Ishikawa (cell line): Measurements from ENCODE around the gene HOXA5.

Source experiments
- CEBPB ChIP-seq: IDR thresholded peaks from 2 replicates; pipeline ENCODE4 v1.6.1; 2012
- CREB1 ChIP-seq: IDR thresholded peaks from 2 replicates; pipeline ENCODE4 v1.6.1; 2012; ENCODE audit warnings: low read depth
- EGR1 ChIP-seq: IDR thresholded peaks from 2 replicates; pipeline ENCODE4 v1.6.1; 2012
- EP300 ChIP-seq: IDR thresholded peaks from 2 replicates; pipeline ENCODE4 v1.6.1; 2012; ENCODE audit warnings: borderline replicate concordance
- FOXM1 ChIP-seq: IDR thresholded peaks from 2 replicates; pipeline ENCODE4 v1.6.1; 2012; ENCODE audit warnings: low read depth, borderline replicate concordance
- MAX ChIP-seq: IDR thresholded peaks from 2 replicates; pipeline ENCODE4 v1.6.1; 2012
- NFIC ChIP-seq: IDR thresholded peaks from 2 replicates; pipeline ENCODE4 v1.6.1; 2012
- RAD21 ChIP-seq: IDR thresholded peaks from 2 replicates; pipeline ENCODE4 v1.6.1; 2012; ENCODE audit warnings: low read depth
- TAF1 ChIP-seq: IDR thresholded peaks from 2 replicates; pipeline ENCODE4 v1.6.1; 2012; ENCODE audit warnings: low read depth, mild to moderate bottlenecking
- TCF12 ChIP-seq: IDR thresholded peaks from 2 replicates; pipeline ENCODE4 v1.6.1; 2012; ENCODE audit warnings: low read depth
- TEAD4 ChIP-seq: IDR thresholded peaks from 2 replicates; pipeline ENCODE4 v1.6.1; 2012
- USF1 ChIP-seq: IDR thresholded peaks from 2 replicates; pipeline ENCODE4 v1.6.1; 2012
- YY1 ChIP-seq: IDR thresholded peaks from 2 replicates; pipeline ENCODE4 v1.6.1; 2012; ENCODE audit warnings: low read depth
- ZBTB7A ChIP-seq: IDR thresholded peaks from 2 replicates; pipeline ENCODE4 v1.6.1; 2012; ENCODE audit warnings: low read depth
- TF ChIP-seq, protein P1 (sequence below): IDR thresholded peaks from 2 replicates; pipeline ENCODE4 v1.6.1; 2012; ENCODE audit warnings: low read depth, mild to moderate bottlenecking

HOXA5 gene

DNA sequence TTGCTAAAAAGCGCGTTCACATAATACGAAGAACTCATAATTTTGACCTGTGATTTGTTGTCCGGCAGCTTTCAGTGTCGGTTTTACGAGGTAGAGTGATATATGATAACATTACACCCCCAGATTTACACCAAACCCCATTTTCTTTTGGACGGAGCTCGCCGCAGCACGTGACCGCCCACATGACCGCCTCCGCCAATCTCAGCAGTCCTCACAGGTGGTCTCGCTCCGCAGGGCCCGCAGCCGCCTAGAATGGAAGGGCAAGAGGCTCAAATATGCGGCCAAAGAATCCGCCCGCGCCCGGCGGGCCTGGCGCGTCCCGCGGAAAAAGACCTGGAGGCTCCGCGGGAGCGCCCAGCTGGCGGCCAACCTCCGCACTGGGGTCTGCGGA lies 13.0 kb upstream of the HOXA5 start, which contains the start of gene HOXA7:
Gene HOXA7, minus strand, starts transcription at position 168 of the 391 bp plus-strand sequence. Its CDS starts 130 bp downstream, at position 38.
- TF ChIP-seq USF1 (peak; percentile 100), ZBTB7A (0 out of 2 replicates have a peak, but pooled peaks have one; percentile 55), TEAD4 (peak; percentile 31; the same call in 1 of the 2 replicates), CREB1 (no peak), CEBPB (no peak), YY1 (peak; percentile 81), EGR1 (no peak), EP300 (no peak), RAD21 (no peak), TCF12 (no peak; the same call in 1 of the 2 replicates), MAX (no peak; the same call in none of the 2 replicates), NFIC (peak; percentile 25), FOXM1 (no peak), TAF1 (peak; percentile 81)
- TF ChIP-seq, protein P1, sequence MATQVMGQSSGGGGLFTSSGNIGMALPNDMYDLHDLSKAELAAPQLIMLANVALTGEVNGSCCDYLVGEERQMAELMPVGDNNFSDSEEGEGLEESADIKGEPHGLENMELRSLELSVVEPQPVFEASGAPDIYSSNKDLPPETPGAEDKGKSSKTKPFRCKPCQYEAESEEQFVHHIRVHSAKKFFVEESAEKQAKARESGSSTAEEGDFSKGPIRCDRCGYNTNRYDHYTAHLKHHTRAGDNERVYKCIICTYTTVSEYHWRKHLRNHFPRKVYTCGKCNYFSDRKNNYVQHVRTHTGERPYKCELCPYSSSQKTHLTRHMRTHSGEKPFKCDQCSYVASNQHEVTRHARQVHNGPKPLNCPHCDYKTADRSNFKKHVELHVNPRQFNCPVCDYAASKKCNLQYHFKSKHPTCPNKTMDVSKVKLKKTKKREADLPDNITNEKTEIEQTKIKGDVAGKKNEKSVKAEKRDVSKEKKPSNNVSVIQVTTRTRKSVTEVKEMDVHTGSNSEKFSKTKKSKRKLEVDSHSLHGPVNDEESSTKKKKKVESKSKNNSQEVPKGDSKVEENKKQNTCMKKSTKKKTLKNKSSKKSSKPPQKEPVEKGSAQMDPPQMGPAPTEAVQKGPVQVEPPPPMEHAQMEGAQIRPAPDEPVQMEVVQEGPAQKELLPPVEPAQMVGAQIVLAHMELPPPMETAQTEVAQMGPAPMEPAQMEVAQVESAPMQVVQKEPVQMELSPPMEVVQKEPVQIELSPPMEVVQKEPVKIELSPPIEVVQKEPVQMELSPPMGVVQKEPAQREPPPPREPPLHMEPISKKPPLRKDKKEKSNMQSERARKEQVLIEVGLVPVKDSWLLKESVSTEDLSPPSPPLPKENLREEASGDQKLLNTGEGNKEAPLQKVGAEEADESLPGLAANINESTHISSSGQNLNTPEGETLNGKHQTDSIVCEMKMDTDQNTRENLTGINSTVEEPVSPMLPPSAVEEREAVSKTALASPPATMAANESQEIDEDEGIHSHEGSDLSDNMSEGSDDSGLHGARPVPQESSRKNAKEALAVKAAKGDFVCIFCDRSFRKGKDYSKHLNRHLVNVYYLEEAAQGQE, result no peak

- TF ChIP-seq CEBPB (no peak), USF1 (peak; percentile 65), MAX (peak; percentile 50), NFIC (no peak), YY1 (no peak), TEAD4 (no peak), CREB1 (no peak), EP300 (no peak), RAD21 (no peak), EGR1 (no peak), TCF12 (no peak), ZBTB7A (no peak; the same call in 1 of the 2 replicates), TAF1 (peak; percentile 31), FOXM1 (no peak)
- TF ChIP-seq, protein P1, result no peak
These were observed 12.5 kb upstream of the HOXA5 start for GRCh38 chr7:27155816-27156507.

DNA sequence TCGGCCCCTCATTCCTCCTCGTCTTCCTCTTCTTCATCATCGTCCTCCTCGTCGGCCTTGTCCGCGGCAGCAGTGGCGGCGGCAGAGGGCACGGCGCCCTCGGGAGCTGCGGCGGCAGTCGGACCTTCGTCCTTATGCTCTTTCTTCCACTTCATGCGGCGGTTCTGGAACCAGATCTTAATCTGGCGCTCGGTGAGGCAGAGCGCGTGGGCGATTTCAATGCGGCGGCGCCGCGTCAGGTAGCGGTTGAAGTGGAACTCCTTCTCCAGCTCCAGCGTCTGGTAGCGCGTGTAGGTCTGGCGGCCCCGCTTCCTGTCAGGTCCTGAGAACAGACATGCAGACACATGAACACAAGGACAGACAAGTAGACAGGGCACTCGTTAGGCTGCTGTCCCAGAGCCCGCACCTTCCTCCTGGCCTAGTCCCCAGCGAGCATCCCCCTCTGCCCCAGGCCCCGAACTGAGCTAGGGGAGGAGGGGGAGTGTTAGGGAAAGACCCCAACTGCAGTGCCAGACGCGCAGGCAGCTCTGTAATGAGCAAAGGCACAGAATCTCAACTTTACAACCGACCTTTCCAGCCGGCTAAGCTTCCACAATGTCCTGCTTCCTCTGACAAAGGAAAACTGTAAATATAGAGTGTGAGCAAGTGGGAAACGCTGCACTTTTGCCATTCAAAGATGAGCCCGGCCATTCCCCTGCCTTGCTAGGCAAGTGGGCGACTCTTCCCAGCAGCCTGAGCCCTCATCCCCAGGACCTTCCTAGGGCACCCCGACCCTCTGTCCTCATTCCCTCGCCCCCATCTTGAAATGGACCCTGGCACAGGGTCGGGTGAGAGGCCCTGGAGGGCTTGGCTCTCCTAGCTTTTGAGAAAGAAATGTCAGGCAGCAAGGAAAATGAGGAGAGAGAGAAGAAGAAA lies 11.7 kb upstream of the HOXA5 start:
- TF ChIP-seq CEBPB, result no peak
- no peak for TF ChIP-seq EGR1
- no peak for TF ChIP-seq RAD21
- TF ChIP-seq TAF1, result no peak
- TF ChIP-seq NFIC, result no peak
- no peak for TF ChIP-seq CREB1
- TF ChIP-seq ZBTB7A, result no peak
- TF ChIP-seq, protein P1, result no peak
- no peak for TF ChIP-seq MAX
- no peak for TF ChIP-seq EP300
- TF ChIP-seq USF1, result no peak
- TF ChIP-seq TEAD4, result no peak
- no peak for TF ChIP-seq TCF12
- TF ChIP-seq YY1, result no peak
- no peak for TF ChIP-seq FOXM1
